SK-N-SH treated with all-trans-retinoic acid at 6 μM for 48 hours (cell line): Measurements from ENCODE around the gene HPCAL1.

Experiments
- ATAC-seq: fragments of 200-7000 bp; cut with Tn5 transposase; 3 replicates; pipeline ENCODE4 v1.9.1; 2020; ENCODE audit warnings: mild to moderate bottlenecking, moderate library complexity
- ARNTL ChIP-seq: fragments of 450-650 bp; formaldehyde crosslinking; IDR thresholded peaks from 2 replicates; pipeline ENCODE4 v1.5.0; 2020; ENCODE audit warnings: low read depth, mild to moderate bottlenecking, moderate library complexity, borderline replicate concordance
- BACH2 ChIP-seq: fragments of 250-450 bp; sonication (Bioruptor Pico); IDR thresholded peaks from 2 replicates; pipeline ENCODE4 v1.9.0; 2021; ENCODE audit warnings: mild to moderate bottlenecking, borderline replicate concordance
- CREB5 ChIP-seq: fragments of 250-450 bp; sonication (Bioruptor Pico); IDR thresholded peaks from 2 replicates; pipeline ENCODE4 v1.5.1; 2020; ENCODE audit warnings: low read depth, mild to moderate bottlenecking, moderate library complexity
- CSDC2 ChIP-seq: fragments of 250-450 bp; sonication (Bioruptor Pico); IDR thresholded peaks from 2 replicates; pipeline ENCODE4 v1.5.0; 2020; ENCODE audit warnings: mild to moderate bottlenecking, moderate library complexity
- CSRNP3 ChIP-seq: fragments of 250-450 bp; sonication (Bioruptor Pico); IDR thresholded peaks from 2 replicates; pipeline ENCODE4 v1.5.1; 2021; ENCODE audit warnings: mild to moderate bottlenecking, moderate library complexity
- ESRRG ChIP-seq: fragments of 250-450 bp; sonication (Bioruptor Pico); IDR thresholded peaks from 2 replicates; pipeline ENCODE4 v1.6.1; 2021; ENCODE audit warnings: mild to moderate bottlenecking
- GLIS3 ChIP-seq: fragments of 250-450 bp; sonication (Bioruptor Pico); IDR thresholded peaks from 2 replicates; pipeline ENCODE4 v1.5.0; 2020; ENCODE audit warnings: mild to moderate bottlenecking, moderate library complexity
- ISL1 ChIP-seq: fragments of 250-450 bp; sonication (Bioruptor Pico); IDR thresholded peaks from 2 replicates; pipeline ENCODE4 v2.1.2; 2022; ENCODE audit warnings: mild to moderate bottlenecking, moderate library complexity
- OSR1 ChIP-seq: fragments of 250-450 bp; sonication (Bioruptor Pico); IDR thresholded peaks from 2 replicates; pipeline ENCODE4 v1.8.0; 2022; ENCODE audit warnings: moderate library complexity, mild to moderate bottlenecking, inconsistent platforms
- PPARA ChIP-seq: fragments of 250-450 bp; sonication (Bioruptor Pico); IDR thresholded peaks from 2 replicates; pipeline ENCODE4 v1.5.0; 2020; ENCODE audit warnings: mild to moderate bottlenecking, borderline replicate concordance
- RARB ChIP-seq: fragments of 250-450 bp; sonication (Bioruptor Pico); IDR thresholded peaks from 2 replicates; pipeline ENCODE4 v1.8.0; 2021; ENCODE audit warnings: mild to moderate bottlenecking, moderate library complexity
- SNAI2 ChIP-seq: fragments of 250-450 bp; sonication (Bioruptor Pico); IDR thresholded peaks from 2 replicates; pipeline ENCODE4 v1.5.0; 2020; ENCODE audit warnings: mild to moderate bottlenecking, moderate library complexity
- ZC3H10 ChIP-seq: fragments of 250-450 bp; sonication (Bioruptor Pico); IDR thresholded peaks from 2 replicates; pipeline ENCODE4 v1.5.1; 2021; ENCODE audit warnings: mild to moderate bottlenecking, moderate library complexity
- ZFP3 ChIP-seq: fragments of 250-450 bp; sonication (Bioruptor Pico); IDR thresholded peaks from 2 replicates; pipeline ENCODE4 v1.5.0; 2020; ENCODE audit warnings: mild to moderate bottlenecking, moderate library complexity
- ZNF8 ChIP-seq: fragments of 450-650 bp; formaldehyde crosslinking; IDR thresholded peaks from 2 replicates; pipeline ENCODE4 v1.5.0; 2020; ENCODE audit warnings: mild to moderate bottlenecking, moderate library complexity
- TF ChIP-seq, protein P1 (sequence below): fragments of 250-450 bp; sonication (Bioruptor Pico); IDR thresholded peaks from 2 replicates; pipeline ENCODE4 v1.8.0; 2021; ENCODE audit warnings: low read depth, mild to moderate bottlenecking, moderate library complexity, borderline replicate concordance

Gene HPCAL1

DNA sequence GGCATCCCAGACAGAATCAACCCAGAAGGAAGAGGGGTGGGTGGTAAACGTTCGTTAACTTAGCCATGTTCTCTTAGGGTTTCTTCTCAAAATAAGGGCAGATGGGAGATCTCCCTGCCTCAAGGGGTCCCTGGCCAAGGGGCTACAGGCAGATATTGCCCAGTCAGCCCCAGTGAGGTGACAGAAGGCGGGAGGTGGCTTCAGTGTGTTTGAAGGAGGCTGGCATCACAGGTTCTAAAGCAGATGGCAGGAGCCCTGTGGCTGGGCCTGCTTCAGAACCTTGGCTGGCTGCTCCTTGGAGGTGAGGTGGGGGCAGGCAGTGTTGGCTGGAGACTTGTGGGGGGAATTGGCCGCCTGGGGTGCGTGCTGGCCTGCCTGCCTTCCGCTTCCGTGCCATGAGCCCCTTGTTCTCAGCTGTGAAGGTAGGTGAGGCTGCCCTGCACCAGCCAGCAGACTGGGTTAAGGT lies 23.5 kb downstream of the HPCAL1 start:
- TF ChIP-seq ZNF8 (CRISPR knock-in tag), result no peak
- no peak for TF ChIP-seq OSR1 (CRISPR knock-in tag)
- no peak for TF ChIP-seq CREB5 (CRISPR knock-in tag)
- no peak for TF ChIP-seq SNAI2 (CRISPR knock-in tag)
- no peak for TF ChIP-seq ISL1 (CRISPR knock-in tag)
- TF ChIP-seq, protein P1, sequence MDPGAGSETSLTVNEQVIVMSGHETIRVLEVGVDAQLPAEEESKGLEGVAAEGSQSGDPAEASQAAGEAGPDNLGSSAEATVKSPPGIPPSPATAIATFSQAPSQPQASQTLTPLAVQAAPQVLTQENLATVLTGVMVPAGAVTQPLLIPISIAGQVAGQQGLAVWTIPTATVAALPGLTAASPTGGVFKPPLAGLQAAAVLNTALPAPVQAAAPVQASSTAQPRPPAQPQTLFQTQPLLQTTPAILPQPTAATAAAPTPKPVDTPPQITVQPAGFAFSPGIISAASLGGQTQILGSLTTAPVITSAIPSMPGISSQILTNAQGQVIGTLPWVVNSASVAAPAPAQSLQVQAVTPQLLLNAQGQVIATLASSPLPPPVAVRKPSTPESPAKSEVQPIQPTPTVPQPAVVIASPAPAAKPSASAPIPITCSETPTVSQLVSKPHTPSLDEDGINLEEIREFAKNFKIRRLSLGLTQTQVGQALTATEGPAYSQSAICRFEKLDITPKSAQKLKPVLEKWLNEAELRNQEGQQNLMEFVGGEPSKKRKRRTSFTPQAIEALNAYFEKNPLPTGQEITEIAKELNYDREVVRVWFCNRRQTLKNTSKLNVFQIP (CRISPR knock-in tag), result no peak
- no peak for TF ChIP-seq BACH2 (CRISPR knock-in tag)
- TF ChIP-seq ARNTL (CRISPR knock-in tag), result no peak
- TF ChIP-seq GLIS3 (CRISPR knock-in tag), result no peak
- TF ChIP-seq ZFP3 (CRISPR knock-in tag), result no peak
- TF ChIP-seq PPARA (CRISPR knock-in tag), result no peak
- no peak for ATAC-seq

DNA sequence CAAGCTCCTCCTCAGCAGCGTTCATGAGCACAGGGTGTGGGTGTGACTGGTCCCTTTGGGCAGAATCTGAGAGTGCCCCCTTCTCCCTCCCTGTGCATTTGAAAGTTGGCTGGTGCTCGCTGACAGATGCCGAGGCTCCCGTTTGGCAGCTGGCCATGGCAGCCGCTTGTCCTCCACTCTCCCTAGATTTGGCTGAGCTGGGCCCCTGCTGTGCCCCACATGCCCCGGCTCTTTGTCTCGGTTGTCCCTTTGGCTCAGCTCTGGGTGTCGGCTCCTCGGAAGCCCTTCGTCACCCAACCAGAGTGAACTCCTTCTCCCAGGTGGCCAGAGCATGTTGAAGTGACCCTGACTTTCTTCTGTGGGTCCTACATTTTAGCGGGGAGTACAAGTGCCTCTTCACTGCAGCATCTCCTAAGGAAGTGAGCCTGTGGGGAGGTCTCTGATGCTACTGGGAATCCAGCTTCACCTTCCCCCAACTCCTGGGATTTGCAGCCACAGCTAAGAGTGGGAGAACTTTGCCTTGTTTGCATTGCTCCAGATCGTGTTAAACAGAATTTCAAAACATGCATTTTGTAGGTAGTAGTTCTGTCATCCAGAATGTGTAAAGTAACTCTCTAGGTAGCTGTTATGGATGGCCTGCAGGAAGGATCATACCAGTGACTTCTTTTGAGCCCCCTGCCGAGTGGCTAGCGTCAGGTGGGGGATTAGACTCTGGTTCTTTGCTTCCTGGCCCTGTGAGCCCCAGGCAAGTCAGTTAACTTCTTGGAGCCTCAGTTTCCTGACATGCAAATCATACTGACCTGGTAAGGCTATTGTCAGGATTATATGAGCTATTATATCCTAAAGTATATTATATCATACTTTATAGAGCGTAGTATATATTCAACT lies 24.2 kb downstream of the HPCAL1 start:
- no peak for TF ChIP-seq ESRRG (CRISPR knock-in tag)
- no peak for TF ChIP-seq ZC3H10 (CRISPR knock-in tag)
- TF ChIP-seq CSDC2 (CRISPR knock-in tag), result no peak
- TF ChIP-seq RARB (CRISPR knock-in tag), result no peak
- TF ChIP-seq OSR1 (CRISPR knock-in tag), result no peak
- TF ChIP-seq CSRNP3 (CRISPR knock-in tag), result no peak
- TF ChIP-seq, all 23 proteins: peak for 0

DNA sequence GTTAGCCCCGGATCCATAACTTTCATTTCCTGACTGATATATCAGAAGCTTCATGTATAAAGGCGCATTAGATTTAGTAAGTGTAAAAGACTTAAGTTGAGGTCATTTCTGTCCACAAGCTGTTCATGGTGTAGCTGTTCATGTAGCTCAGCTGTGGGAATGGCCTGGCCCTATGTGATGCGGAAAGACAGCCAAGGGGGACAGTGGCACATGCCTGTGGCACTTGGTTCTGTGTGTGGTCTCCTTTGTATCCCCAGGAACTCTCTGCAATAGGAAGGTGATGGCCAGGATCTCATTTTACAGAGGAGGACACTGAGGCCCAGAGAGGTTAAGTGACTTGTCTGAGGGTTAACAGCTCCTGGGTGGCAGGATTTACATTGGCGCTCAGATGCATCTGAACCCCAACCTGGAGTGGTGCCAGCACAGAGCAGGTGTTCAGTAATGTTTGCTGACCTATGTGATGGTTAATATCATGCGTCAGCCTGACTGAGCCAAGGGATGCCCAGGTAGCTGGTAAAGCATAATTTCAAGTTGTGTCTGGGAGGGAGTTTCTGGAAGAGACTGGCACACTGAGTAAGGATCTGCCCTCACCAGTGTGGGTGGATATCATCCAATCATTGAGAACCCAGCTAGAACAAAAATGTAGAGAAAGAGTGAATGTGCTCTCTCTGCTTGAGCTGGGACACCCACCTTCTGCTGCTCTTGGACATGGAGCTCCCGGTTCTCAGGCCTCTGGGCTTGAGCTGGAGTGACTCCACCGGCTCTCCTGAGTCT lies 25.4 kb downstream of the HPCAL1 start:
- no peak for ATAC-seq
- TF ChIP-seq OSR1 (CRISPR knock-in tag), result no peak
- no peak for TF ChIP-seq CREB5 (CRISPR knock-in tag)

More for the DNA sequence above, 24.2 kb downstream of the HPCAL1 start:
- peak; percentile 23; the same call in 2 of the 3 replicates for ATAC-seq

DNA sequence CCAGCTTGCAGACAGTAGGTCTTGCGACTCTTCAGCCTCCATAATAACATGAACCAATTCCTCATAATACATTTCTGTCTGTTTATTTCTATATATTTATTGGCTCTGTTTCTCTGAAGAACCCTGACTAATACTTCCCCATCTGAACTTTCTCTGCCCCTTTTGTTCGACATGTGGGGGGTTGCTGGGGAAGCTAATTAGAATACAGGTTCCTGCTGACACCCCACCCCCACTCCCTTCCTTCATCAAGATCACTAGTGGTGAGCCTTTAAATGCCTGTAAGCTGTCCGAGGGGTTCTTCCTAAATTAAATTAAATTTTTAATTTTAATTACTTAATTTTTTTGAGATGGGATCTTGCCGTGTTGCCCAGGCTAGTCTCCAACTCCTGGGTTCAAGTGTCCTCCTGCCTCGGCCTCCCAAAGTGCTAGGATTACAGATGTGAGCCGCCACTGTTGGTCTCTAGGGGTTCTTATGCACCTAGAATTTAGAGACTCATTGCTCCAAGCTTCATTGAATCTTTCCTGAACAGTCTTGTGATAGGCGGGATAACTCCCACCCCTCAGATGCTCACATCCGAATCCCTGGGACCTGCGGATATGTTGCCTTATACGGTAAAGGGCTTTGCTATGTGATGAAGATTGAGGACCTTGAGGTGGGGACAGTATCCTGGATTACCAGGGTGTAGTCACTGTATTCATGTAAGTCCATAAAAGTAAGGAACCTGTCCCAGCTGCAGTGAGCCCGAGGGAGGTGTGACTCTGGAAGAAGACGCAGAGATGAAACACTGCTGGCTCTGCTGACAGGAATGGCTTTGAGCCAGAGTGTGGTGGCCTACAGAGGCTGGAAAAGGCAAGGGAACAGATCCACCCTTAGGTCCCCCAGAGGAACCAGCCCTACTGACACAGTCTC lies 26.2 kb downstream of the HPCAL1 start:
- peak; percentile 7; the same call in 2 of the 3 replicates for ATAC-seq
- TF ChIP-seq PPARA (CRISPR knock-in tag) (no peak), RARB (CRISPR knock-in tag) (no peak), OSR1 (CRISPR knock-in tag) (no peak)
- TF ChIP-seq, protein P1 (CRISPR knock-in tag), result no peak
